Measurements from ENCODE around the gene PSG1.
A peak's percentile ranks its signal among the peaks of the same experiment; 100 is the strongest.
"Not testable (repeated sequence)": the region's sequence is repeated elsewhere in the genome, so short reads cannot be mapped to it uniquely, and the experiment has no call there.

PSG1 gene

DNA sequence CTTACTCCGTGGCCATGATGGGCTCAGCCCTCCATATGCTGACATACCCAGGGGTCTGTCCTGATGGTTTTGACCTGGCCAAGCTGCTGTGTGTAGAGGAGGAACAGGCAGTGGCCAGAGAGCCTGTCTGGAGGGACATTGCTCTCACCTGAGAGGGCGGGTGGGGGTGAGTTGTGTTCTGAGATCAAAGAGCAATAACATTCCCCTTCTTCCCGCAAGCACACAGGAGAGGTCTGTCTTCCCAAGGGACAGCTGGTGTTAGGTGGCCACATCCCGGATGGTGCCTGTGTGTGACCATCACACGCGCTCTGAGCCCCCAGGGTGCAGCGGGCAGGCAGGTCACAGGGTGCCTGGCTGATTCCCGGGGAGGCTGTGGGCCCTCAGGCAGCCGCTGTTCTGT lies 1.1 kb upstream of the PSG1 start:
- not testable (repeated sequence) for DNase-seq

- not testable (repeated sequence) for DNase-seq
These were observed 2.9 kb downstream of the PSG1 start for GRCh38 chr19:42876596-42876995.

- not testable (repeated sequence) for DNase-seq
These were observed 3.6 kb downstream of the PSG1 start for GRCh38 chr19:42875881-42876280.

DNA sequence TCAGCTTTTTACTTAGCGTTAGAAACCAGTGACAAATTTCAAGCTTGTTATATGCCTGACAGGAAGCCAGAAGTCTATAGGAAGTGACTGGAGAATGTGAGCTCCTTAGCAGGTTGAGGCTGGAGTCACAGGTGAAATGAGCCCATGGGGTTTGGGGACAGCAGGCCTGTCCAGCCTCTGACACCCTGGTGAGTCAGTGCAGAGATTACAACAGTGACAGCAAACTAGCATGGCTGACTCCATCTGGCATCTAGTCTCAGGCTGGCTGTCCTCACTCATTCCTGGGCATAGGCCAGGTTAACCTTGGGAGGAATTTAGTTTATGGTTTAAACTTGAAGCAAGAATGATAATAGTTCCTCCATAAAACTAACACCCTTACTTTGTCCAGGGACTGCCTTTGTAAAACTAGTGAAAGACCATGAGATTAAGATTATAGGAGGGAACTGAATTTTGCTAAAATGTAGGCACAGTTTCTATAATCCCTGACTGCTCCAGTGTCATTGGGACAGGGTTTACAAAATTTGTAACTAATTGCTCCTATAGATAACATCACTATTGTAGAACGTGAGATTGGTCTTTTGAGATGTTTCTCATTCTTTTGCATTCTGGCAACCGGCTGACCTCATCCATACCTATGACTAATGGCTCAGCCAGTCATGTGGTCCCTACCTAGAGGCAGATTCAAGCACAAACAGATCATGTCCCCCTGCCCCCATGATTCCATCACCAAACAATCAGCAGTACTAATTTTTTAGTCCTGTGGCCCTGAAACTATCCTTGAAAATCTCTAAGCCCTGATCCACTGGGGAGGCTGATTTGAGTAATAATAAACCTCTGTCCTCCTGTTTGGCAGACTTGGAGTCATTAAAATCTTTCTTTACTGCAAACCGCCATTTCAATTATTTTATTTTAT lies 4.4 kb downstream of the PSG1 start:
- not testable (repeated sequence) for DNase-seq

DNA sequence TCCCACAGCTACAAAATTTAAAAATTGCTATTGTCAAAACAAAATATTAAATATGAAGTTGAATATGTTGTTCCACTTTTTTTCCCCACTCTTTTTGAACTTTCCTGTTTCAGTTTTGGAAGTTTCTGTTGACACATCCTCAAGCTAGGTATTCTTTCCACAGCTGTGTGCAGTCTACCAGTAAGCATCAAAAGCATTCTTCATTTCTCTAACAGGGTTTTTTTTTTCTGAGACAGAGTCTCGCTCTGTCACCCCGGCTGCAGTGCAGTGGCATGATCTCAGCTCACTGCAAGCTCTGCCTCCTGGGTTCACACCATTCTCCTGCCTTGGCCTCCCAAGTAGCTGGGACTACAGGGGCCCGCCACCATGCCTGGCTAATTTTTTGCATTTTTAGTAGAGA lies 5.4 kb downstream of the PSG1 start:
- DNase-seq = not testable (repeated sequence)

DNA sequence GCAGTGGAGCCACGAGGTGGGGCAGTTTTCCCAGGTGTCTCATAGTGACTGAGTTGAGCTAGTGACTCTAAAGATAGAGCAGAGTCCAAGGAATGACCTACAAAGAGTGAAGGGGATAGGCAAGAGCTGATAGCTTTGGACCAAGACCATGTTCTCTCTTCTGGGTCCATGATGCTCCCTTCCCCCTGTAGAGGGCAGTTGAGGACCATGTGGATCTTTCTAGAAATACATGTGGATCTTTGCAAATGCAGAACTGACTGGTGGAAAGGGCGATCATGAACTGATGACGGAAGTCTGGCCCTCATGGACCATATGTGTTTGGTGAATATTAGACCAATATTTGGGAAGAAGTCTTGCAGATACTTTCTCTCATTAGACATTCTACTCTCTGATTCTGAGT lies 6.9 kb downstream of the PSG1 start:
- DNase-seq = no peak

GRCh38 chr19:42857544-42857867 lies 22.0 kb downstream of the PSG1 start:
- DNase-seq = no peak

DNA sequence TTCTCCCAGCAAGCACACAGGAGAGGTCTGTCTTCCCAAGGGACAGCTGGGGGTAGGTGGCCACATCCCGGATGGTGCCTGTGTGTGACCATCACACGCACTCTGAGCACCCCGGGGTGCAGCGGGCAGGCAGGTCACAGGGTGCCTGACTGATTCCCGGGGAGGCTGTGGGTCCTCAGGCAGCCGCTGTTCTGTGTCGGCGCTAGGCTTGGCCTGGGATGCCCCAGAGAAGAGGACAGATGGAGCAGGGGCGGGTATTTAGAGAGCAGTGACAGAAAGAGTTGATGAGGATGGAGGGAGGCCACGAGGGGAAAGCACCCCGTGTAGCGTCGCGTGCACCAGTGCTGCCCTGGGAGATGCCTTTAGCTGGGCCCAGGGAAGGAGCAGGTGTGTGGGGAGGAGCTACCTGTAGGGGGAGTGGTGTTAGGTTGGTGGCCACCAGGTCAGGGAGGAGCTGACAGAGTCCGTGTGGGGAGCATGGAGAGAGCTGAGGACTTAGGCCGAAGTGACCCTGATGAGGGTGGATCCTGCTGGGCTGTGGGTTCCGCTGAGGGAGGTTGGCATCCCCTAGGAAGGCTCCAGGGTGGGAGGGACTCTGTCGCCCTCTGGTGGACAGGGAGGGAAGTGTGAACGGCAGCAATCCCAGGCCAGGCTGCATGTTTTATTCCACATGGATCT lies 22.5 kb downstream of the PSG1 start:
- DNase-seq = peak; percentile 3

DNA sequence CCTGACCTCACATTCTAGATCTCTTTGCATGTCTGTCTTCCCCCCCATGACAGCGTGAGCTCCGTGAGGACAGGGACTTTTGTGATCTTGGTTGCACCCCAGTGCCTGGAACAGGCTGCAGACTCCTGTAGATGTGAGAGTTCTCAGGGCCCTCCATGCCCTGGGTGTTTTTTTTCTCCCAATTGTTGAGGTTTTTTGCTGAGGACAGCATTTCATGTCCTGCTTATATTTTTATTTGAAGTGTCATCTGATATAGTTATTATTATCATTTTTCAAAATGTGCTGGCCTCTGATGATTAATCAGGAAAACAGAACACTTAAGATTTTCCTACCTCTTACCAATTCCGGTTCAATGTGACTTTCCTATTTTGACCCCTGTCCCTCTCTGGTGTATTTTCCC lies 24.8 kb downstream of the PSG1 start:
- not testable (repeated sequence) for DNase-seq

DNA sequence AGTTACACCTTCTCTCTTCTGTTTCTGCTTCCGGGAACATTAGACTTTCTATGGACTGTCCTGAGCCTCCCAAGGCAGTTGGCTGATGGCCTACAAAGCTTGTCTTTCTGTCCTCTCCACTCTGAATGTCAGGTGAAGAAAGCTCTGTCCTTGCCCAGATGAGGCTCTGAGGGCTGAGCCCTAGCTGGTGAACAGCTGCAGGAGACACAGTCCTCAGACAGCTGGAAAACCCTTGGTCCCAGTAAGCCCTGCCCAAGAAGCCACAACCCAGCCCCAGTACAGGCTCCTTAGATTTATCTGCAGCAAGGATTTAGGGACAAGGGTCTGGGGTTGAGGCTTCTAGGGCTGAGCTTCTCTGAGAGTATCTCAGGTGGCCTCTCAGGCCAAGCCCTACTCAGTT lies 26.3 kb downstream of the PSG1 start:
- DNase-seq = not testable (repeated sequence)

GRCh38 chr19:42852821-42853220 lies 26.7 kb downstream of the PSG1 start:
- not testable (repeated sequence) for DNase-seq

DNA sequence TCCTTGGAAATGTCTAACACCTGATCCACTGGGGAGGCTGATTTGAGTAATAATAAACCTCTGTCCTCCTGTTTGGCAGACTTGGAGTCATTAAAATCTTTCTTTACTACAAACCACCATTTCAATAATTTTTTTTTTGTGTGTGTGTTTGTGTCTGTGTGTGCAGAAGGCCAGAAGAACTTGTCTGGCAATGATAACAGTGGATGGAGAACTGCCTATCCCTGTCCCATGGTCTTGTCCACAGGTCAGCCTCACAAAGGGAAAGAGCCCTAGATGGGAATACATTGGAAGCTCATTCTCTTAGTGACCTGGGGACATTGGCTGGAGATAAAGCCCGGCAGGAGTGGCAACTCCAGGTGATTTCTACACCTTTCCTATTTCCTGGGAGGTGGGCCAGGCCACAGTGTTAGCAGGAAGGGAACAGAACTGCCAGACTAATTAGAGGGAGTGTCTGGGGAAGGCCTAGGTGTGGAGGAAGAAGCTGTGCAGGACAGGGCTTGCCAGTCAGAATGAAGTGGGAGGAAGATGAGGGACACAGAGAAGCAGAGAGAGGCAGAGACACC lies 27.7 kb downstream of the PSG1 start:
- not testable (repeated sequence) for DNase-seq

DNA sequence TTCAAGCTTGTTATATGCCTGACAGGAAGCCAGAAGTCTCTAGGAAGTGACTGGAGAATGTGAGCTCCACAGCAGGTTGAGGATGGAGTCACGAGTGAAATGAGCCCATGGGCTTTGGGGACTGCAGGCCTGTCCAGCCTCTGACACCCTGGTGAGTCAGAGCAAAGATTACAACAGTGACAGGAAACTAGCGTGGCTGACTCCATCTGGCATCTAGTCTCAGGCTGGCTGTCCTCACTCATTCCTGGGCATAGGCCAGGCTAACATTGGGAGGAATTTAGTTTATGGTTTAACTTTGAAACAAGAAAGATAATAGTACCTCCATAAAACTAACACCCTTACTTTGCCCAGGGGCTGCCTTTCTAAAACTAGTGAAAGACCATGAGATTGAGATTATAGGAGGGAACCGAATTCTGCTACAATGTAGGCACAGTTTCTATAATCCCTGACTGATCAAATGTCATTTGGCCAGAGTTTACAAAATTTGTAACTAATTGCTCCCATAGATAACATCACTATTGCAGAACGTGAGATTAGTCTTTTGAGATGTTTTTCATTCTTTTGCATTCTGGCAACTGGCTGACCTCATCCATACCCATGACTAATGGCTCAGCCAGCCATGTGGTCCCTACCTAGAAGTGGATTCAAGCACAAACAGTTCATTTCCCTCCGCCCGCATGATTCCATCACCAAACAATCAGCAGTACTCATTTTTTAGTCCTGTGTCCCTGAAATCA lies 28.4 kb downstream of the PSG1 start:
- no peak for DNase-seq

GRCh38 chr19:42846597-42846996 lies 32.9 kb downstream of the PSG1 start:
- no peak for DNase-seq

DNA sequence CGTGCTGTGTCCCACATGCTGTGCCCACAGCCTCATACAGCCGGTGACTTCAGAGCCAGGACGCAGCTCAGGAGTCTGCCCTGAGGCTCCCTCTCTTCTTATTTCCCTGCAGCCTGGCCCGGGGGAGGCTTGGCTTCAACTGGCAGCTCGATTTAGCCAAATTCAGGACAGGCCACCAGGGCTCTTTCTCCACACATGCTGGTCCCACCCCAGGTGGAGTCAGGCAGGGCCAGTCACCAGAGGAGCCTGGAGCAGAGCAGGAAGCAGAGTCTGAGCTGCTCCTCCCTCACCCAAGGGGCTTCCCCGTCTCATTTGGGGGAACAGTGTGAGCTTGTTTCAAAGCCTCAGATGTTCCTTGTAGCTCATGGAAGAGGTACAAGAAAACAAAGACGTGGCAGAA lies 35.9 kb downstream of the PSG1 start:
- not testable (repeated sequence) for DNase-seq

- DNase-seq = not testable (repeated sequence)
These were observed 46.6 kb downstream of the PSG1 start for GRCh38 chr19:42832746-42833442.

- DNase-seq = not testable (repeated sequence)
These were observed 47.4 kb downstream of the PSG1 start for GRCh38 chr19:42832023-42832680.

DNA sequence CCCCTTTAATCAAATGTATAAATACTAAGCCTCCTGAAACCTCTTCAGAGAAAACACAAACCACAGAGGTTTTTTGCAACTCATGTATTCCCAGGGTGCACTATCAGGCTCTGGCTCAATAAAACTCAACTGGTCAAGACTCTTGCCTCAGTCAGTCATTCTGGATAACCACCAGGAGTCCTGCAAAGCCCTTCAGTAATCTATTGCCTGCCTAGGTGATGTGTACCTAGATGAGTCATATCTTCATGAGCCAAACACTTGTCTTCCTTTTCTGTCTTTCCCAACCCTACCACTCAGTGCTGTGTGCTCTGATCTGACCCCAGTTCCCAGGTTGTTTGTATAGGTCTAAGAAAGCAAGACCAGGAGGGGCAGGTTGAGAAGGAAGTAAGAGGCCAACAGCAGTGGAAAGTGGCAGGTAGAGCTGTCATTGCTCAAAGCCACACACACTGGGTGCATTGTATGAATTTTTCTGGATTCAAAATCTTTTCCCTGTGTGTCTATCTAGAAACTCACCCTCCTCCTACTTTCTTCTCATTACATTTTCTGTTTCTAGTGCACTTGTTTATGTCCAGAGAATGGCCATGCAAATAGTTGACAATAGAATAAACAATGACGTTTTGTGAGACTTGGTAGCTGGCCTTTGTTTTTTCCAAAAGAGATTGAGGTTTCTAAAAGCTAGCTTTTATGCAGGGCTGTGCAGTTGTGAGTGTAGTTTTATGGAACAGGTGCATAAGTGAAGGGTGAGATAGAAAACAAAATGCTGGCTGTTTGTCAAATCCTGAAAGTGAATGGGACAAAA lies 48.1 kb downstream of the PSG1 start:
- no peak for DNase-seq

DNA sequence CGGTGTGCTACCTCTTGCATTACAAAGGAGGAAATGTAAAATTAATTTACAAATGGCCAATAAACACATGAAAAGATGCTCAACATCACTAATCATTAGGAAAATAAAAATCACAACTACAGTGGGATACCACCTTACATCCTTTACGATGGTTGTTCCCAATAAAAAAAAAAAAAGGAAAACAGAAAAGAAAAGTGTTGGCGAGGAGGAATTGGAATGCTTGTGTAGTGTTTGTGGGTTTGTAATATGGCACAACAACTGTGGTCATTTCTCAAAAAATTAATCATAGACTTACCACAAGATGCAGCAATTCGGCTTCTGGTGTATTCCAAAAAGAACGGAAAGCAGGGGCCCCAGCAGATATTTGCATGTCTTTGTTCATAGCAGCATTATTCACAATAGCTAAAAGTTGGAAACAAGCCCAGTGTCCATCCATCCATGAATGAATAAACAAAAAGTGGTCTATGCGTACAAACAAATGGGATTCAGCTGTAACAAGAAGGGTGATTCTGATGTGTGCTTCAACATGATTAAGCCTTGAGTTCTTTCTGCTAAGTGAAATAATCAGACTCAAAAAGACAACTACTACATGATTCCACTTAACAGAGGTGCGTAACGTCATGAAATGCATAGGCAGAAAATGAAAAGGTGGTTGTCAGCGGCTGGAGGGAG lies 58.1 kb downstream of the PSG1 start:
- not testable (repeated sequence) for DNase-seq

DNA sequence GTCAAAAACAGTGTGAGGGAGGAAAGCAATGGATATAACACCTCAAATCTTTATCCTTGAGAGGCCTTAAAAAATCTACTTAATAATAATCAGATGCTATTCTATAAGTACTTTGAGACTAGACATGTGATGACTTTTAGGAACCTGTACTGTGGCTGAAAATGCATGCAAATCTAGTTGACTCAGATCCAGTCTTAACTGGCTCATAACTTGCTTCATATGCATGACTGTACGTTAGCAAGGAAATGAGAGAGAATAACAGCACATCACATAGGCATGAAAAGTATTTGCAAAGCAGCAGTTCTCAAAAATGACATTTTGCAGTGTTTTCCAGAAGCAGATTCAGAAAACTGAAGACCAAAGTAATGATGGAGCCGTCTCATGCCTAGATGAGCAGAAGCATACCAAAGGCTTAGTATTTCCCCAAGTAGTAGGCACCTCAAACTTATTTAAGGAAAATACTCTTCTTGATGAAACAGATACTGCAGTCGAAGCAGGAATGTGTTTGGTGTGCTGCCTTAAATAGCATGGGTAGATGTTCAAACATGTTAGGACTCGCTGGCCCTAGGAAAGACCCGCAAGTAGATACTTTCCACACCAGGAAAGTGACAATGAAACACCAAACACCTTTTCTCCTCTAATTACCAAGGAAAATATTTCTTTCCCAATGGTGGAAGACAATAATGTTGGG lies 59.4 kb downstream of the PSG1 start:
- not testable (repeated sequence) for DNase-seq

All from CD4-positive, alpha-beta T cell treated with Interleukin-17A for 1 hour (primary cell).